Measurements from ENCODE around the gene S100PBP. TPM values are rescaled to one million over a fixed set of nuclear protein-coding genes. Genes with fewer than 3 reads are reported as not detected.

The S100PBP gene
- total and polyA plus RNA-seq, 3 donors from 2014 or later = 99.7 to 133 (median 120) TPM

DNA sequence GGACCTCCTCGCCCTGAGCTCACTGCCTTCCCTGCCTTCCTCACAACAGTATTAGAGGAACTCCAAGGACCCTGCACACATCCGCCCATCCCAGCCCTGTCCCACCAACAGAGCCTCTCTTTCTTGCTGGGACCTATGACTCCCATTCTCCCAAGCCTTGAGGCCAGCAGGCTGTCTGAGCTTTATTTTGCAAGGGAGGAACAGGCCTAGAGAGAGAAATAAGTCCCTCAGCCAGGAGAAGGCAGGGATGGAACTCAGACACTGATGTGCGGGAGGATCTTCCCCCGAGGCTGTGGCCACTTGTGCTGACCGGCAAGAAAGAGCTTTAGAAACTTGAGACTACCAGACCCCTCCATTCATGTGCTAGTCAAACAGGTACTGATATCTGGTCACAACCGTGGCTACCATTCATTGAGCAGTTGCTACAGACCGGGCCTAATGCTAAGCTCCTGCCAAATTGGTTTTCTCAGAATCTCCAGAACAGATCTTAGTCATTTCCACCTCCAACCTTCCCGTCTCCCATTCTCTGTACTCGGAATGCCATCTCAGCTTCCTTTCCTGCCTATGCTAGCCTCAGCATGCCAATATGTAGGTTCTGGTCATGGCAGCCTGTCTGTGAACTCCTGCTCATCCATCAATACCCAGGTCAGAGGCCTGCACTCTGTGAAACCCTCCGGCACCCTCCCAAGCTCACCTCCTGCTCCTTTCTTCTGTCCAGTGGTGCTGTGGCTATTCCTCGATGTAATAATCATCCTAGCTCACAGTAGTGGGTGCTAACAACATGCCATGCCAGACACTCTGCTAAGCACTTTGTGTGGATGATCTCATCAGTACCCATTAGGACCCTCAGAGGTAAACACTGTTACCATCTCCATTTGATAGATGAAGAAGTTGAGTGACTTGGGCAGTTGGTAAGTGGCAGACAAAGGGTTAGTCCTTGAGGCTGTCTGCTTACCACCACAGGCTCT is 79.9 kb downstream of the S100PBP start:
- no peaks in the 10 kb centered on the region for H3K9me3 ChIP-seq
- peaks cover 11% of the 10 kb centered on the region for H3K4me1 ChIP-seq
- H3K36me3 ChIP-seq (ENCODE audit: low read depth, missing control alignments) = no peaks in the 10 kb centered on the region
- H3K4me3 ChIP-seq = no peak overlapping the region
- intact Hi-C loops (cut with DNase I; ENCODE audit: low total_unique reads) = no loop called here
- WGBS, 2 donors = 80 to 82% methylated on average over 11 of the region's 11 CpGs
- H3K27me3 ChIP-seq = no peaks in the 10 kb centered on the region
- no peak for DNase-seq
- no peak overlapping the region for H3K27ac ChIP-seq
- no peak for TF ChIP-seq POLR2A (IDR thresholded peaks at IDR 0.05)
- TF ChIP-seq, protein P1, sequence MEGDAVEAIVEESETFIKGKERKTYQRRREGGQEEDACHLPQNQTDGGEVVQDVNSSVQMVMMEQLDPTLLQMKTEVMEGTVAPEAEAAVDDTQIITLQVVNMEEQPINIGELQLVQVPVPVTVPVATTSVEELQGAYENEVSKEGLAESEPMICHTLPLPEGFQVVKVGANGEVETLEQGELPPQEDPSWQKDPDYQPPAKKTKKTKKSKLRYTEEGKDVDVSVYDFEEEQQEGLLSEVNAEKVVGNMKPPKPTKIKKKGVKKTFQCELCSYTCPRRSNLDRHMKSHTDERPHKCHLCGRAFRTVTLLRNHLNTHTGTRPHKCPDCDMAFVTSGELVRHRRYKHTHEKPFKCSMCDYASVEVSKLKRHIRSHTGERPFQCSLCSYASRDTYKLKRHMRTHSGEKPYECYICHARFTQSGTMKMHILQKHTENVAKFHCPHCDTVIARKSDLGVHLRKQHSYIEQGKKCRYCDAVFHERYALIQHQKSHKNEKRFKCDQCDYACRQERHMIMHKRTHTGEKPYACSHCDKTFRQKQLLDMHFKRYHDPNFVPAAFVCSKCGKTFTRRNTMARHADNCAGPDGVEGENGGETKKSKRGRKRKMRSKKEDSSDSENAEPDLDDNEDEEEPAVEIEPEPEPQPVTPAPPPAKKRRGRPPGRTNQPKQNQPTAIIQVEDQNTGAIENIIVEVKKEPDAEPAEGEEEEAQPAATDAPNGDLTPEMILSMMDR (IDR thresholded peaks at IDR 0.05) = no peak

DNA sequence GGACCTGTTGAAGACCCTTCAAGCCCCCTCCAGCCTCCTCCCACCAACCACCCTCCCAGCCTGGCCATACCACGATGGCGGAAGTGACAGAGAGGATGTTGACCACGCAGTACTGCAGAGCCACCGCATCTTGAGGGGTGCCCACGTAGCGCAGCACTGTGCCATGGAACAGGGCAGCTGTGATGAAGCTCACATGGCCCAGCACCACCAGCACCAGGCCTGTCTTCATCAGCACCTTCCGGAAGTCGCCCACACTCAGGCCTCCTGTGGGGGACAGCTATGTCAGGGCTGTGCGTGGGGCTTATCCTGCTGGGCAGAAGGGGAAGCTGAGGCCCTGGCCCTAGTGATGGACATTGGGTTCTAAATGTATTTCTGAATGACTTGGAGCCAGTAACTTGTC is 80.6 kb downstream of the S100PBP start:
- peaks cover 11% of the 10 kb centered on the region for H3K4me1 ChIP-seq
- H3K4me3 ChIP-seq = no peak overlapping the region
- intact Hi-C loops (cut with DNase I; ENCODE audit: low total_unique reads) = no loop called here
- H3K36me3 ChIP-seq (ENCODE audit: low read depth, missing control alignments) = no peaks in the 10 kb centered on the region
- H3K27ac ChIP-seq = no peak overlapping the region
- no peaks in the 10 kb centered on the region for H3K27me3 ChIP-seq
- H3K9me3 ChIP-seq = no peaks in the 10 kb centered on the region
- TF ChIP-seq, protein P1 (IDR thresholded peaks at IDR 0.05) = no peak
- no peak for TF ChIP-seq POLR2A (IDR thresholded peaks at IDR 0.05)
- DNase-seq = no peak
- WGBS, 2 donors = 95 to 96% methylated on average over 3 to 9 of the region's 9 CpGs

DNA sequence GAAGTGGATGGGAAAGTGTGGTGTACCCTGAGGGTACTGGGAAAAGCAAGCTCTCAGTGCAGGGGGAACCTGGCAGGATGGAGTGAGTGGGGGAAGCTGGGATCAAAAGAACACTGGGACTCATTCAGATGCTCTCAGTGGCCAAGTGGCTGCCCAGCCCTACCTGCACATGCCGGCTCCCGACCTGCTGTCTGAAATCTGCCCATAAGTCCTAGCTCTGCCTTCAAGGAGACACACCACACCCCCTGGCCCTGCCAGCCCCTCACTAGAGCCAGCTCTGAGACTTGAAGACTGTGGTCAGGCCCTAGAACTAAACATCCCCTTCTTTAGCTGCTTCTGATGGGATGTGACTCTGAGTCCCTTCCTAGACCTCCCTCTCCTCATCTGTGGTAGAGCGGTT is 81.5 kb downstream of the S100PBP start:
- WGBS, 2 donors = 95 to 100% methylated on average over 3 of the region's 3 CpGs
- H3K27ac ChIP-seq = no peak overlapping the region
- no peak for DNase-seq
- H3K36me3 ChIP-seq (ENCODE audit: low read depth, missing control alignments) = no peaks in the 10 kb centered on the region
- no peaks in the 10 kb centered on the region for H3K27me3 ChIP-seq
- intact Hi-C loops (cut with DNase I; ENCODE audit: low total_unique reads) = no loop called here
- H3K4me3 ChIP-seq = no peak overlapping the region
- no peaks in the 10 kb centered on the region for H3K9me3 ChIP-seq
- TF ChIP-seq, protein P1 (IDR thresholded peaks at IDR 0.05) = no peak
- no peak for TF ChIP-seq POLR2A (IDR thresholded peaks at IDR 0.05)
- H3K4me1 ChIP-seq = peaks cover 4% of the 10 kb centered on the region

DNA sequence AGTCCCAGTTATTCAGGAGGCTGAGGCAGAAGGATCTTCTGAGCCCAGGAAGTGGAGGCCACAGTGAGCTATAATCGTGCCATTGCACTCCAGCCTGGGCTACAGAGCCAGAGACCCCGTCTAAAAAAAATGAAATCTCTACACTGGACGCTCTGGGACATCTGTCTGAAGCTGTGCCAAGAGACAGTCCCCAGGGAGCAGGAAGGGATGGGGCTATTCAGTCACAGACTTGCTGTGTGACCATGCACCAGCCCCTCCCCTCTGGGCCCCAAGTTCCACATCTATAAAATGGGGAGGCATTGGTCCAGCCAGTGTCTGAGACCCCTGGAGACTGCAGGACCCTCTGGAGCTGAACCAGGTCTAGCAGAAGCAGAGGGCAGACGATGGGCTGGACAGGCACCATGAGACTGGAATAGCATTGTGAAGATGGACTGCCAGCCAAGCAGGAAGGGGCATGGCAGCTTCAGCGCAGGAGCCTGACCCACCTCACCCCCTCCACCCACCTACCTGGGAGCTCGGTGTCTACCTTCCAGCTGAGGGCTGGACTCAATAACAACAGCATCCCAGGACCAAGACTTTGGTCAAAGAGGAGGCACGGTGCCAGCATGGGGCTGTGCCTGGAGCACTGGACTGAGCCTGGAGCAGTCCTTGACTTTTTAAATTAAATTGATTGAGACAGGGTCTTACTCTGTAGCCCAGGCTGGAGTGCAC is 82.3 kb downstream of the S100PBP start:
- DNase-seq = no peak
- no peak overlapping the region for H3K27ac ChIP-seq
- no peaks in the 10 kb centered on the region for H3K9me3 ChIP-seq
- no peak overlapping the region for H3K4me3 ChIP-seq
- no peaks in the 10 kb centered on the region for H3K36me3 ChIP-seq (ENCODE audit: low read depth, missing control alignments)
- intact Hi-C loops (cut with DNase I; ENCODE audit: low total_unique reads) = no loop called here
- no peak for TF ChIP-seq POLR2A (IDR thresholded peaks at IDR 0.05)
- TF ChIP-seq, protein P1 (IDR thresholded peaks at IDR 0.05) = no peak
- no peaks in the 10 kb centered on the region for H3K27me3 ChIP-seq
- H3K4me1 ChIP-seq = peaks cover 4% of the 10 kb centered on the region
- WGBS, 2 donors = 78 to 82% methylated on average over 6 to 7 of the region's 7 CpGs

Measured in testis (tissue), 3 donors.